HepG2 (cell line): ENCODE data around the gene FKBP10. TPM values are rescaled to one million over a fixed set of nuclear protein-coding genes. Genes with fewer than 3 reads are reported as not detected.
A peak's percentile ranks its signal among the peaks of the same experiment; 100 is the strongest.

Source experiments
- ATAC-seq: fragments of 200-7000 bp; cut with Tn5 transposase; 3 replicates; pipeline ENCODE4 v1.9.1; 2020; ENCODE audit warnings: mild to moderate bottlenecking, moderate library complexity
- BruUV-seq: library from RNA; stranded (reverse); fragments of 400-500 nt; replicated peaks from 2 replicates; lab custom pipeline; 2021; lab: Mats Ljungman, UMichigan
- CTCF ChIA-PET: fragments of 300-600 bp; formaldehyde crosslinking; extraction: SDS; loops from one replicate; lab custom pipeline; 2021; ENCODE audit warnings: low total read pairs, inconsistent platforms, low intra/inter-chr PET ratio; lab: Yijun Ruan, JAX
- POLR2A ChIA-PET: fragments of 350-600 bp; sonication (Branson Sonifier 250); formaldehyde crosslinking; loops from one replicate; lab custom pipeline; 2020; ENCODE audit warnings: antibody characterized with exemption, inconsistent platforms; lab: Yijun Ruan, JAX
- DNase-seq: peaks from one replicate; pipeline ENCODE4 v3.0.0-alpha.2; 2015; ENCODE audit warnings: low spot score
- FAIRE-seq: peaks from 3 replicates; lab custom pipeline; 2011; peaks lifted over from hg19 to GRCh38; lab: Jason Lieb, UNC
- H2AFZ ChIP-seq: one replicate; pipeline ENCODE4 v1.6.1; 2011; ENCODE audit warnings: low read length, inconsistent platforms
- H3K27ac ChIP-seq: fragments of 300-600 bp; 3 replicates; pipeline ENCODE4 v1.8.0; 2011; ENCODE audit warnings: mixed run types, mild to moderate bottlenecking, mixed read lengths, low read length, inconsistent platforms; ENCODE audit not compliant: insufficient read depth; ENCODE audit errors: extremely low read length
- H3K27me3 ChIP-seq, 2 experiments: fragments of 200-600 bp in 1 of 2; 2 replicates in 1 of 2; 3 replicates in 1 of 2; pipeline versions ENCODE4 v1.6.0 to v1.8.0; 2011; ENCODE audit warnings: low read length in 2 of 2, mild to moderate bottlenecking in 2 of 2, moderate library complexity in 2 of 2, inconsistent platforms in 1 of 2; ENCODE audit not compliant: insufficient read depth in 2 of 2, control insufficient read depth in 1 of 2
- H3K36me3 ChIP-seq, 2 experiments: fragments of 200-600 bp in 1 of 2; replicated peaks in 1 of 2; 2 replicates in 1 of 2; 3 replicates in 1 of 2; pipeline versions ENCODE4 v1.5.1 to v1.8.0; 2011; ENCODE audit warnings: low read length in 2 of 2, inconsistent platforms in 1 of 2; ENCODE audit not compliant: insufficient read depth in 2 of 2, control insufficient read depth in 1 of 2
- H3K4me1 ChIP-seq: 2 replicates; pipeline ENCODE4 v1.5.1; 2012; ENCODE audit warnings: low read length, inconsistent platforms; ENCODE audit not compliant: insufficient read depth
- H3K4me2 ChIP-seq: 2 replicates; pipeline ENCODE4 v1.6.0; 2011; ENCODE audit warnings: low read depth, low read length, inconsistent platforms
- H3K4me3 ChIP-seq, 3 experiments: fragments of 200-600 bp in 1 of 3; sonication (generic), shearing (Covaris generic) in 1 of 3; replicated peaks in 1 of 3; 2 replicates each; pipeline ENCODE4 v1.5.1; 2011 to 2016; ENCODE audit warnings: low read length in 3 of 3, inconsistent platforms in 2 of 3, low read depth in 2 of 3, mild to moderate bottlenecking in 2 of 3, control low read depth in 1 of 3, mixed read lengths in 1 of 3; ENCODE audit not compliant: insufficient read depth in 1 of 3
- H3K79me2 ChIP-seq: one replicate; pipeline ENCODE4 v1.6.1; 2011; ENCODE audit warnings: low read length, inconsistent platforms; ENCODE audit not compliant: insufficient read depth
- H3K9ac ChIP-seq: 2 replicates; pipeline ENCODE4 v1.6.0; 2011; ENCODE audit warnings: mild to moderate bottlenecking, low read depth, low read length, inconsistent platforms; ENCODE audit not compliant: insufficient read depth
- H3K9me3 ChIP-seq: 2 replicates; pipeline ENCODE4 v1.5.1; 2012; ENCODE audit warnings: mild to moderate bottlenecking, low read length
- H4K20me1 ChIP-seq: 2 replicates; pipeline ENCODE4 v1.6.0; 2011; ENCODE audit warnings: inconsistent platforms, mild to moderate bottlenecking, low read length, moderate library complexity; ENCODE audit not compliant: insufficient read depth
- ATF2 ChIP-seq: sonication (generic); formaldehyde crosslinking; IDR thresholded peaks from 2 replicates; pipeline ENCODE4 v1.4.0; 2020; ENCODE audit warnings: missing genetic modification reagents
- ATRX ChIP-seq: sonication (generic); formaldehyde crosslinking; IDR thresholded peaks from 2 replicates; pipeline ENCODE4 v1.4.0; 2020; ENCODE audit warnings: missing genetic modification reagents, borderline replicate concordance
- FOSL1 ChIP-seq: sonication (generic); formaldehyde crosslinking; IDR thresholded peaks from 2 replicates; pipeline ENCODE4 v1.9.0; 2021; ENCODE audit warnings: missing genetic modification reagents, borderline replicate concordance
- GABPB1 ChIP-seq: IDR thresholded peaks from 2 replicates; pipeline ENCODE4 v1.6.1; 2016; ENCODE audit warnings: mild to moderate bottlenecking, missing genetic modification reagents, moderate library complexity, missing compliant biosample characterization
- HIVEP1 ChIP-seq: sonication (generic); formaldehyde crosslinking; IDR thresholded peaks from 2 replicates; pipeline ENCODE4 v1.4.0; 2020; ENCODE audit warnings: mild to moderate bottlenecking, missing genetic modification reagents
- MTF2 ChIP-seq: sonication (generic); formaldehyde crosslinking; IDR thresholded peaks from 2 replicates; pipeline ENCODE4 v1.5.0; 2020; ENCODE audit warnings: missing genetic modification reagents, borderline replicate concordance
- PAXIP1 ChIP-seq: sonication (generic); formaldehyde crosslinking; conservative IDR thresholded peaks from 2 replicates; pipeline ENCODE4 v1.4.0; 2020; ENCODE audit warnings: mild to moderate bottlenecking, missing genetic modification reagents, moderate library complexity
- RARG ChIP-seq: sonication (generic); formaldehyde crosslinking; IDR thresholded peaks from 2 replicates; pipeline ENCODE4 v1.4.0; 2020; ENCODE audit warnings: low read depth, mild to moderate bottlenecking, missing genetic modification reagents
- SETDB1 ChIP-seq: sonication (generic); formaldehyde crosslinking; IDR thresholded peaks from 2 replicates; pipeline ENCODE4 v1.5.1; 2020; ENCODE audit warnings: missing genetic modification reagents, mild to moderate bottlenecking, borderline replicate concordance
- ZNF234 ChIP-seq: sonication (generic); formaldehyde crosslinking; conservative IDR thresholded peaks from 2 replicates; pipeline ENCODE4 v1.5.1; 2020; ENCODE audit warnings: mild to moderate bottlenecking, missing genetic modification reagents
- ZNF605 ChIP-seq: sonication (generic); formaldehyde crosslinking; IDR thresholded peaks from 2 replicates; pipeline ENCODE4 v1.8.0; 2022; ENCODE audit warnings: mild to moderate bottlenecking, missing genetic modification reagents
- ZNF614 ChIP-seq: IDR thresholded peaks from 2 replicates; pipeline ENCODE4 v1.6.1; 2018; ENCODE audit warnings: missing biosample characterization, missing genetic modification reagents, inconsistent platforms, borderline replicate concordance
- ZNF75D ChIP-seq: sonication (generic); formaldehyde crosslinking; IDR thresholded peaks from 2 replicates; pipeline ENCODE4 v1.8.1; 2023; ENCODE audit warnings: missing genetic modification reagents, mild to moderate bottlenecking, borderline replicate concordance
- WGBS: methylation state at CpG from one replicate; pipeline ENCODE4 v1.1.6; 2017; ENCODE audit warnings: low lambda C conversion rate; 5-methylcytosine and 5-hydroxymethylcytosine counted together
- in situ Hi-C: cut with HindIII; loops from 2 replicates; pipeline ENCODE4 v1.10.0; 2017; ENCODE audit warnings: low pct_unique_long_range_greater_than_20kb; ENCODE audit not compliant: extremely low pct_ligation_motif_present
- intact Hi-C: fragments of 100-400 bp; cut with micrococcal nuclease; formaldehyde crosslinking; loops from one replicate; pipeline ENCODE4 v1.10.0; 2022; ENCODE audit not compliant: unreplicated experiment
- polyA plus RNA-seq, 8 experiments: library from polyadenylated mRNA; depleted of rRNA in 3 of 8; stranded (reverse) in 7 of 8; unstranded in 1 of 8; fragments of >200 nt; fragmentation: Illumina TruSeq in 4 of 8; extraction: Trizol in 4 of 8; gene quantifications; 2 replicates each; pipeline versions ENCODE4 v1.2.1 to v1.2.3, GENCODE V29; 2011 to 2016; ENCODE audit warnings: low read depth in 4 of 8, missing spikeins in 1 of 8, mixed read lengths in 1 of 8; ENCODE audit not compliant: insufficient read depth in 1 of 8
- total RNA-seq, 5 experiments: library from RNA; depleted of rRNA; stranded (reverse); fragments of >200 nt; fragmentation: Illumina TruSeq; extraction: Trizol; gene quantifications; 2 replicates each; pipeline ENCODE4 v1.2.3, GENCODE V29; 2016; ENCODE audit warnings: low read depth in 1 of 5
- TF ChIP-seq, protein P1 (sequence below): sonication (generic); formaldehyde crosslinking; IDR thresholded peaks from 2 replicates; pipeline ENCODE4 v1.5.0; 2020; ENCODE audit warnings: missing genetic modification reagents
- TF ChIP-seq, protein P2 (sequence below): sonication (generic); formaldehyde crosslinking; IDR thresholded peaks from 2 replicates; pipeline ENCODE4 v1.5.1; 2020; ENCODE audit warnings: missing genetic modification reagents, mild to moderate bottlenecking, borderline replicate concordance

The FKBP10 gene
- total and polyA plus RNA-seq, 2 of the 13 experiments (the other 11 are each of a cell fraction or from before 2014, with no cell fraction given) = 149 to 573 TPM

DNA sequence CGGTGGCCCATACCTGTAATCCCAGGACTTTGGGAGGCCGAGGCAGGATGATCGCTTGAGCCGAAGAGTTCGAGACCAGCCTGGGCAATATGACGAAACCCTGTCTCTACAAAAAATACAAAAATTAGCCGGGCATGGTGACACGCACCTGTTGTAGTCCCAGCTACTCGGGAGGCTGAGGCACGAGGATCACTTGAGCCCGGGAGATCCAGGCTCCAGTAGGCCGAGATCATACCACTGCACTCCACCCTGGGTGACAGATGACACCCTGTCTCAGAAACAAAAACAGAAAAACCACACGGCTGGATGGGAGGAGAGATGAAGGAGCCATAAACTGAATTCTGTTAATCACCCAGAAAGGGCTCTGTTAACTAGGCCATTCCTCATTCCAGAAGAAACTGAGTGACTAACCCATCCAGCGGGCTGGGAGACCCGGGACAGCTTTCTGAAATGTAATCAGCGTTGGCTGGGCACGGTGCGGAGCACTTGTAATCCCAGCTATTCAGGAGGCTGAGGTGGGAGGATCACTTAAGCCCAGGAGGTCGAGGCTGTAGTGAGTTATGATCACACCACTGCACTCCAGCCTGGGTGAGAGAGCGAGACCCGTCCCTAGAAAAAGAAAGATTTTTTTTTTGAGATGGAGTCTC is 23.9 kb downstream of the FKBP10 start:
- H3K9me3 ChIP-seq = no peaks in the 10 kb centered on the region
- H3K27ac ChIP-seq = no peak overlapping the region
- FAIRE-seq (no peak), DNase-seq (no peak), ATAC-seq (no peak)
- 24% methylated on average over 20 of the region's 21 CpGs for WGBS
- H4K20me1 ChIP-seq = no peaks in the 10 kb centered on the region
- H3K4me2 ChIP-seq = peak overlapping the region; percentile 80
- in situ Hi-C loops = no loop called here
- peaks cover 3 to 10% of the 10 kb centered on the region in 2 experiments for H3K36me3 ChIP-seq
- peaks cover 40% of the 10 kb centered on the region for H3K4me1 ChIP-seq
- intact Hi-C loops = no loop called here
- peaks cover 9% of the 10 kb centered on the region for H3K79me2 ChIP-seq
- no TSS peak for BruUV-seq
- H2AFZ ChIP-seq = peak overlapping the region; percentile 88
- CTCF ChIA-PET = no interaction called here
- peak overlapping the region; percentile 63 to 94 (median 77) for H3K4me3 ChIP-seq
- no peaks in the 10 kb centered on the region for H3K27me3 ChIP-seq
- POLR2A ChIA-PET = interaction anchor here (1.3 to 1.9 kb wide), 5 partner anchors 10 to 122 kb away, joined by 3 to 9 read pairs (median 4); partner anchors contain the start of genes FKBP10, KLHL11 and P3H4
- H3K9ac ChIP-seq = peak overlapping the region; percentile 61
- TF ChIP-seq HIVEP1 (CRISPR knock-in tag) = 0 out of 2 replicates have a peak, but pooled peaks have one; percentile 22
- TF ChIP-seq, protein P1, sequence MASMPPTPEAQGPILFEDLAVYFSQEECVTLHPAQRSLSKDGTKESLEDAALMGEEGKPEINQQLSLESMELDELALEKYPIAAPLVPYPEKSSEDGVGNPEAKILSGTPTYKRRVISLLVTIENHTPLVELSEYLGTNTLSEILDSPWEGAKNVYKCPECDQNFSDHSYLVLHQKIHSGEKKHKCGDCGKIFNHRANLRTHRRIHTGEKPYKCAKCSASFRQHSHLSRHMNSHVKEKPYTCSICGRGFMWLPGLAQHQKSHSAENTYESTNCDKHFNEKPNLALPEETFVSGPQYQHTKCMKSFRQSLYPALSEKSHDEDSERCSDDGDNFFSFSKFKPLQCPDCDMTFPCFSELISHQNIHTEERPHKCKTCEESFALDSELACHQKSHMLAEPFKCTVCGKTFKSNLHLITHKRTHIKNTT (CRISPR knock-in tag) = no peak
- peak; percentile 65; the same call in 1 of the 2 replicates for TF ChIP-seq ZNF605 (CRISPR knock-in tag)
- TF ChIP-seq SETDB1 = no peak
- TF ChIP-seq ATRX (CRISPR knock-in tag) = no peak
- no peak for TF ChIP-seq ZNF614 (CRISPR knock-in tag)
- TF ChIP-seq GABPB1 (CRISPR knock-in tag) = 0 out of 2 replicates have a peak, but pooled peaks have one; percentile 16
- no peak for TF ChIP-seq RARG
- TF ChIP-seq FOSL1 (CRISPR knock-in tag) = no peak
- 0 out of 2 replicates have a peak, but pooled peaks have one; percentile 26 for TF ChIP-seq ZNF75D (CRISPR knock-in tag)
- TF ChIP-seq, protein P2, sequence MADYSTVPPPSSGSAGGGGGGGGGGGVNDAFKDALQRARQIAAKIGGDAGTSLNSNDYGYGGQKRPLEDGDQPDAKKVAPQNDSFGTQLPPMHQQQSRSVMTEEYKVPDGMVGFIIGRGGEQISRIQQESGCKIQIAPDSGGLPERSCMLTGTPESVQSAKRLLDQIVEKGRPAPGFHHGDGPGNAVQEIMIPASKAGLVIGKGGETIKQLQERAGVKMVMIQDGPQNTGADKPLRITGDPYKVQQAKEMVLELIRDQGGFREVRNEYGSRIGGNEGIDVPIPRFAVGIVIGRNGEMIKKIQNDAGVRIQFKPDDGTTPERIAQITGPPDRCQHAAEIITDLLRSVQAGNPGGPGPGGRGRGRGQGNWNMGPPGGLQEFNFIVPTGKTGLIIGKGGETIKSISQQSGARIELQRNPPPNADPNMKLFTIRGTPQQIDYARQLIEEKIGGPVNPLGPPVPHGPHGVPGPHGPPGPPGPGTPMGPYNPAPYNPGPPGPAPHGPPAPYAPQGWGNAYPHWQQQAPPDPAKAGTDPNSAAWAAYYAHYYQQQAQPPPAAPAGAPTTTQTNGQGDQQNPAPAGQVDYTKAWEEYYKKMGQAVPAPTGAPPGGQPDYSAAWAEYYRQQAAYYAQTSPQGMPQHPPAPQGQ = 0 out of 2 replicates have a peak, but pooled peaks have one; percentile 17
- TF ChIP-seq MTF2 (CRISPR knock-in tag) = 0 out of 2 replicates have a peak, but pooled peaks have one; percentile 34
- TF ChIP-seq ZNF234 (CRISPR knock-in tag) = no peak
- no peak for TF ChIP-seq PAXIP1 (CRISPR knock-in tag)
- TF ChIP-seq ATF2 = no peak
